NCI-H2171 treated with DMSO at 0.1 percent for 48 hours (cell line): ENCODE data around the gene CNPY4.

Experiments used
- DNase-seq: peaks from one replicate; lab custom pipeline; 2025; lab: John Stamatoyannopoulos, UW

Gene CNPY4, protein sequence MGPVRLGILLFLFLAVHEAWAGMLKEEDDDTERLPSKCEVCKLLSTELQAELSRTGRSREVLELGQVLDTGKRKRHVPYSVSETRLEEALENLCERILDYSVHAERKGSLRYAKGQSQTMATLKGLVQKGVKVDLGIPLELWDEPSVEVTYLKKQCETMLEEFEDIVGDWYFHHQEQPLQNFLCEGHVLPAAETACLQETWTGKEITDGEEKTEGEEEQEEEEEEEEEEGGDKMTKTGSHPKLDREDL

DNA sequence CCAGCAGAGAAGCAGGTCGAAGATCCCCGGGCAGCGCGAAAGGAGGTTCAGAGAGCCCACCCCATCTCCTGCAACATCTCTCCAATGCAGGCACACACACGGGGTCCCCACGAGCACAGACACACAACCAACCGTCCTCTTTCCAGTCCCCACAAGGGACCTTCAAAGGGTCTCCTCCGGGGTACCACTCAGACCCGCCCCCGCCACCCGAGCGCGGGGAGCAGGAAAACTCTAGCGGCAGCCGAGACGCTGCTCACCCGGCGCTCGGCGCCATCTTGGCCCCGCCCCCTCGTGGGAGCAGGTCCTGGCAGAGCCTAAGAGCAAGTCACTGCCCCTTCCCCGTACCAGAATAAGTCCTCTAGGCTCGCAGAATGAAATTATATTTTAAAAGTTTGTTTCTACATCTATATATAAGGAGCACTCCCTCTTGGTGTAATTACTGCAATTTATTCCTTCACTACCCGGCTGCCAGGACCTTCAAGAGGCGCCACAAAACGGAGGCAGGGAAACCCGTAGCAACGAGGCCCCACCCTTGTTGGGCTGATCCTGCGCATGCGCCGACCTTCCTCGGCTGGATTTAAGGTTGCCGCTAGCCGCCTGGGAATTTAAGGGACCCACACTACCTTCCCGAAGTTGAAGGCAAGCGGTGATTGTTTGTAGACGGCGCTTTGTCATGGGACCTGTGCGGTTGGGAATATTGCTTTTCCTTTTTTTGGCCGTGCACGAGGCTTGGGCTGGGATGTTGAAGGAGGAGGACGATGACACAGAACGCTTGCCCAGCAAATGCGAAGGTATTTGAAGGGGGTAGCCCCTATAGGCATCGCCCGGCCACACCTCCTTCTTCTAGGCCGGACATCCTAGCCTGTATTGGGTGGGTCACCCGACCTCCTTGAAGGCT, at the start of gene CNPY4, which contains the start of gene TAF6:
CNPY4 (plus strand) TSS at position 563 of the 898 bp plus-strand sequence; CDS start at position 674, 111 bp downstream.
TAF6 (minus strand) TSS at position 287 of the 898 bp plus-strand sequence. CDS start 5,149 bp downstream, outside the sequence.
- DNase-seq: peak; percentile 95

GRCh38 chr7:100069991-100070390, 49.4 kb upstream of the CNPY4 start:
- no peak for DNase-seq

DNA sequence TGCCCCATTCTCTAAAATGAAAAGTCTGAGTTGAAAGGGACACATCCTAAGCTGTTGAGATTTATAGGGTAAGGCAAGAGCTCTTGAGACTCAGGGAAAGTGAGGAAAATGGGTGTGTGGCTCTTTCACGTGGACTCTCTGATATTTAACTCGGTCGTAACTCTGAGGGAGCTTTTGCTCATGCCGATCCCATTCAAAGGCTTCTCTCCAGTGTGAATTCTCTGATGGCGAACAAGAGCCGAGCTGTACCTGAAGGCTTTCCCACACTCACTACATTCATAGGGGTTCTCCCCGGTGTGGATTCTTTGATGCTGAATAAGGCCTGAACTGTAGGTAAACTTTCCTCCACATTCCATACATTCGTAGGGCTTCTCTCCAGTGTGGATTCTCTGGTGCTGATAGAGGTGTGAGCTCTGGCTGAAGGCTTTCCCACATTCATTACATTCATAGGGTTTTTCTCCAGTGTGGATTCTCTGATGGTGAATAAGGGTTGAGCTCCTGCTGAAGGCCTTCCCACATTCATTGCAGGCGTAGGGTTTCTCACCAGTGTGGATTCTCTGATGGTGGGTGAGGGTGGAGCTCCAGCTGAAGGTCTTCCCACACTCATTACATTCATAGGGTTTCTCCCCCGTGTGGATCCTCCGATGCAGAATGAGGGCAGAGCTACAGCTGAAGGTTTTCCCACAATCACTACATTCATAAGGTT, 48.3 kb upstream of the CNPY4 start:
- DNase-seq: no peak

- DNase-seq: no peak
Measured at GRCh38 chr7:100072462-100072861, 47.0 kb upstream of the CNPY4 start.

DNA sequence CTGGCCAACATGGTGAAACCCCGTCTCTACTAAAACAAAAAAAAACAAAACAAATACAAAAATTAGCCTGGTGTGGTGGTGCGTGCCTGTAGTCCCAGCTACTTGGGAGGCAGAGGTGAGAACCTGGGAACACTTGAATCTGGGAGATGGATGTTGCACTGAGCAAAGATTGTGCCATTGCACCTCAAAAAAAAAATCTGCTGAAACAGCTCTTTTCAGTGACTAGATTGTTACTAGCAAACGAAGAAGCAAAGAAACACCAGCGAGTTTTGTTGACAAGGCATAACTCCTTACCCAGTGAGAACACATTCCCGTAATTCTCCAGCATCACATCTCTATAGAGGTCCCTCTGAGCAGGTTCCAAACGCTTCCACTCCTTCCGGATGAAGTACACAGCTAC, 44.6 kb upstream of the CNPY4 start:
- DNase-seq: no peak

GRCh38 chr7:100075418-100075817, 44.0 kb upstream of the CNPY4 start:
- no peak for DNase-seq

DNA sequence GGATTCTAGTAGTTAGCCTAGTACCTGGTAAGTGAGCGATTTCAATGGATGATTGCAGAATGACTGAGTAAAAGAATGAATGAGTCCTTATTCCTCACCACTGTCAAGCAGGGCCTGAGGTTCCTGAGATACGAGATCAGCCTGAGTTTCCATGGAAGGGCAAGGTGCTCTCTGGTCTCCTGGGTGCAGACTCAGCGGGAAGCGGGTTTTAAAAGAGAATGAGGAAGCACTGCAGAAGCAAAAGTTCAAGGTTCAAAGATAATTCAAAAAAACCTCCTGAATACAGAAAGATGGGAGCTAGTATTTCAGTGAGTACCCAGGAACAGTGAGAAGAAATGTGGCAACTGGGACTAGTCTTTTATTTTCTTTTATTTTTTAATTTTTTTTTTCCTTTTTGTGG, 42.2 kb upstream of the CNPY4 start:
- no peak for DNase-seq

- no peak for DNase-seq
Measured at GRCh38 chr7:100079024-100079560, 40.3 kb upstream of the CNPY4 start.

DNA sequence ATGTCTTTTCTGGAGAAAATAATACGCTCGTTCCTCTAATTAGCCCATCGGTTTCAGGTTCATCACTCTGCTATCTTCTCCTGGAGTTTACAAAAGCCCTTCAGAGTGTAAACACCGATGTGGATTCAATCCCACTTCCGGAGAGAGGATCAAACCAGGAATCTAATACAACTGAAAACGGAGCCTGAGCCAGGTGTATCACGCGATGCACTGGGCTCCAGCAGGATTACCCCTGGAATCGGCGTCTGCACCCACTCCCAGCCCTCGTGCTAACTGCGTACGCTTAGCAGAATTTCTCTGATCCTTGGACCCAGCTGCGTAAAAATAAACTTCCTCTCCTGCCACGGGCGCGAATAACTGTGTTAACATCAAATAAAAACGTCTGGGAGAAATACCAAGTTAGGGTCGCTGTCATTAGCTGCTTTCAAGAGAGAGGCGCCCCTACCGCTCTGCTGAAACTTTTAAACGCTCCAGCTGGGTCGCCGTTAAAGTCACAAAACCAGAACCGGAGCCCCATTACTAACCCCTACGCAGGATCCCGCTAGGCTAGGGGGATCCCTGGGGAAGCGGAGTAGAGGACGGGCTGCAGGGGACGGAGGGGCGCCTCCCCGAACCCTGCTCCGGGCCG, 38.4 kb upstream of the CNPY4 start:
- no peak for DNase-seq

GRCh38 chr7:100081535-100082102, 37.8 kb upstream of the CNPY4 start, which contains the start of gene ZNF3:
Gene ZNF3 (minus strand): TSS chr7:100081723. CDS start chr7:100077357, 4,366 bp downstream.
- peak; percentile 98 for DNase-seq

DNA sequence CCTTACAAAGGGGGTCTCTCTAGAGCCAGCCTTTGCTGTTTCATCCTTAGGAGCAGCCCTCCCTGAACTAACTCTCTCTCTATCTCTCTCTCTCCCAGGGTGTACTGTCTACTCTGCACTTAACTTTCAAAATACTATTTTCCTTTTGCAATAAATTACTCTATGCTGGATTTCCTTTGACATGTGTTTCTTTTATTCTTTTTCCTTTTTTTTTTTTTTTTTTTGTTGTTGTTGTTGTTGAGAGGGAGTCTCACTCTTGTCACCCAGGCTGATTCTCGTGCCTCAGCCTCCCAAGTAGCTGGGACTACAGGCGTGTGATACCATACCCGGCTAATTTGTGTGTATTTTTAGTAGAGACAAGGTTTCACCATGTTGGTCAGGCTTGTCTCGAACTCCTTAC, 36.5 kb upstream of the CNPY4 start:
- no peak for DNase-seq

DNA sequence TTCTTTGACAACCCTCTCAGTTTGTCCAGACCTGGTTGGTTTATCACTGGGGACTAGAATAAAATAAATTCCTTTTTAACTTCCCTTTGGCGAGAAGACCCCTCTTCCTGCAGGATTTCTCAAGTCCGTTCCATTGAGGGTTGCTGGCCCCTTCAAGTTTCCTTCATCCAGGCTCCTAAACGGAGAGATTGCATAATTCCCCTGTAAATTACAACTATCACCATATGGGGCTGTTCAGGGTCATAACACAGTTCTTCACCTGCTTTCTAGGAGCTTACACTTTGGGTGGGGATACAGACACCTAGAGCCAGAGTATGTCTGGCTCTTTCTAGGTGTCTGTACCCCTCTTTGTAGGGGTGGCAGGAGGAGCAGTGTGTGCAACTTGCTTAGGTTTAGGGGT, 33.9 kb upstream of the CNPY4 start:
- DNase-seq: no peak

DNA sequence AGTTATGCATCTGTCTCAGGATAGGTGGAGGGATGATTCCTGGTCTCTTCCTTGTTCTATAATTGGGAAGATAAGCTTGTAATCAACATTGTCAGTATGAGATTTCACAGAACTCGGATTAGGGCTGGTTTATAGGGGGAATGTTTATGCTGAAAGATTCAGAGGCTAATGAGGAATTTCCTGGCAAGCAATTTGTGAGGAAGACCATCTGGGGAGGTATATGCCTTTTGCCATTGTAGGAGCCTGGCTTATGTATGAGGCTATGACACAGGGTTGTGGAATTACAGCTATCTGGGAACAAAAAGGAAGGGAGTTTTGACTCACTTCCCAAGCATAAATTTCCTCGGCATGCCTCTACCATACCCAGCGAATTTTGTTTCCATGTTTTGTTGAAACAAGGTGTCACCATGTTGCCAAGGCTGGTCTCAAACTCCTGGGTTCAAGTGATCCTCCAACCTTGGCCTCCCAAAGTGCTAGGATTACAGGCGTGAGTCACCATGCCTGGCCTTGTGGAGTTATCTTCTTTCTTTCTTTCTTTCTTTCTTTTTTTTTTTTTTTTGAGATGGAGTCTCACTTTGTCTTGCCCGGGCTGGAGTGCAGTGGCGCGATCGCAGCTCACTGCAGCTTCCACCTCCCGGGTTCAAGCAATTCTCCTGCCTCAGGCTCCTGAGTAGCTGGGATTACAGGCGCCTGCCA, 32.2 kb upstream of the CNPY4 start:
- no peak for DNase-seq

DNA sequence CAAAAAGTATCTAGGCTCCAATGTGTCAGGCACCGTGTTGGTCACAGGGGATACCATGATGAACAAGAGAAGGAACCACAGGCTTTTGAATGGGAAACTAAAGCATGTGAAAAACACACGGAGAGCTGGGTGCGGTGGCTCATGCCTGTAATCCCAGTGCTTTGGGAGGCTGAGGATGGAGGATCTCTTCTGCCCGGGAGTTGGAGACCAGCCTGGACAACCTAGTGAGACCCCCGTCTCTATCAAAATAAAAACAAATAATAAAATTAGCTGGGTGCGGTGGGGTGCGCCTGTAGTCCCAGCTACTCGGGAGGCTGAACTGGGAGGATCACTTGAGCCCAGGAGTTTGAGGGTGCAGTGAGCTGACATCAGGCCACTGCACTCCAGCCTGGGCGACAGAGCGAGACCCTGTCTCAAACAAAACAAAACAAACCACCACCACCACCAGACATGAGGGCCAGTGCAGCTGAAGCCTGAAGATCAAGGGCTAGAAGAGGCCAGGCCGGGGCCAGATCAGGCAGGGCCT, 31.3 kb upstream of the CNPY4 start:
- no peak for DNase-seq

GRCh38 chr7:100088621-100089457, 30.6 kb upstream of the CNPY4 start, which contains the start of gene COPS6:
Gene COPS6 (plus strand): TSS chr7:100088969. CDS start chr7:100088991, 22 bp downstream.
- peak; percentile 66 for DNase-seq

DNA sequence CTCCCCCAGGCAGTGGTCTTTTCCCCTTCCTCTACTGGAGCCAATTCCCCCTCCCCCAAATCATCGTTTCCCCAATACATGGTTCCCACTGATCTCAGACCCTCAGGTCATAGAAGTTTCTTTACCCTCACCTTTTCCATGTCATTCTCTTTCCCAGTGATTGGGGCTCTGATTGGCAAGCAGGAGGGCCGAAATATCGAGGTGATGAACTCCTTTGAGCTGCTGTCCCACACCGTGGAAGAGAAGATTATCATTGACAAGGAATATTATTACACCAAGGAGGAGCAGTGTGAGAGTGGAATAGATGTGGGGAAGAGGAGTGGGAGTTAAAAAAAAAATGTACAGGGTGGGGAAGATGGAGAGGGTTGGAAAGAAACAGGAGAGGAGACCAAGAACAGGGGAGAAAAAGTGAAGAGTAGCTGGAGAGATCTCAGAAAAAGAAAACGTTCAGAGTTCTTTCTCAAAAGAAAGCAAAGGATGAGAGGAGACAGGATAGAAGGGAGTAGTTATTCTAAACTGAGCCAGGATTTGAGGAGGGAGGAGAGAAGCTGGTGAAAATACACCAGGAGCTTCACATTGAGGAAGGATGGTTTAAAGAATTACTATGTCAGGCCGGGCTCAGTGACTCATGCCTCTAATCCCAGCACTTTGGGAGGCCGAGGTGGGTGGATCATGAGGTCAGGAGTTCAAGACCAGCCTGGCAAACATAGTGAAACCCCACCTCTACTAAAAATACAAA, 29.8 kb upstream of the CNPY4 start:
- no peak for DNase-seq

- DNase-seq: no peak
Measured at GRCh38 chr7:100090527-100091410, 28.7 kb upstream of the CNPY4 start.
